PC-3 (cell line): Measurements from ENCODE around the gene PCDHGA8.
"Not testable (repeated sequence)": the region's sequence is repeated elsewhere in the genome, so short reads cannot be mapped to it uniquely, and the experiment has no call there.

Experiments used
- EZH2 ChIP-seq: fragments of 300-600 bp; sonication (generic); IDR thresholded peaks from one replicate; pipeline ENCODE4 v1.6.1; 2017; ENCODE audit warnings: antibody characterized with exemption, mild to moderate bottlenecking, low read length; ENCODE audit not compliant: unreplicated experiment
- TF ChIP-seq, protein P1 (sequence below): fragments of 300-600 bp; sonication (generic); conservative IDR thresholded peaks from 2 replicates; pipeline ENCODE4 v1.5.1; 2017; ENCODE audit warnings: antibody characterized with exemption, low read depth, mild to moderate bottlenecking, low read length

- TF ChIP-seq, protein P1, sequence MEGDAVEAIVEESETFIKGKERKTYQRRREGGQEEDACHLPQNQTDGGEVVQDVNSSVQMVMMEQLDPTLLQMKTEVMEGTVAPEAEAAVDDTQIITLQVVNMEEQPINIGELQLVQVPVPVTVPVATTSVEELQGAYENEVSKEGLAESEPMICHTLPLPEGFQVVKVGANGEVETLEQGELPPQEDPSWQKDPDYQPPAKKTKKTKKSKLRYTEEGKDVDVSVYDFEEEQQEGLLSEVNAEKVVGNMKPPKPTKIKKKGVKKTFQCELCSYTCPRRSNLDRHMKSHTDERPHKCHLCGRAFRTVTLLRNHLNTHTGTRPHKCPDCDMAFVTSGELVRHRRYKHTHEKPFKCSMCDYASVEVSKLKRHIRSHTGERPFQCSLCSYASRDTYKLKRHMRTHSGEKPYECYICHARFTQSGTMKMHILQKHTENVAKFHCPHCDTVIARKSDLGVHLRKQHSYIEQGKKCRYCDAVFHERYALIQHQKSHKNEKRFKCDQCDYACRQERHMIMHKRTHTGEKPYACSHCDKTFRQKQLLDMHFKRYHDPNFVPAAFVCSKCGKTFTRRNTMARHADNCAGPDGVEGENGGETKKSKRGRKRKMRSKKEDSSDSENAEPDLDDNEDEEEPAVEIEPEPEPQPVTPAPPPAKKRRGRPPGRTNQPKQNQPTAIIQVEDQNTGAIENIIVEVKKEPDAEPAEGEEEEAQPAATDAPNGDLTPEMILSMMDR = not testable (repeated sequence)
- TF ChIP-seq EZH2 = not testable (repeated sequence)
Measured at GRCh38 chr5:141407790-141408505, 15.5 kb downstream of the PCDHGA8 start, which contains the start of gene PCDHGB6.
